ENCODE results near the gene TREML4. TPM values are rescaled to one million over a fixed set of nuclear protein-coding genes. Genes with fewer than 3 reads are reported as not detected.

Gene TREML4
- polyA plus RNA-seq, 3 donors: 0.02 TPM; not detected in 2

DNA sequence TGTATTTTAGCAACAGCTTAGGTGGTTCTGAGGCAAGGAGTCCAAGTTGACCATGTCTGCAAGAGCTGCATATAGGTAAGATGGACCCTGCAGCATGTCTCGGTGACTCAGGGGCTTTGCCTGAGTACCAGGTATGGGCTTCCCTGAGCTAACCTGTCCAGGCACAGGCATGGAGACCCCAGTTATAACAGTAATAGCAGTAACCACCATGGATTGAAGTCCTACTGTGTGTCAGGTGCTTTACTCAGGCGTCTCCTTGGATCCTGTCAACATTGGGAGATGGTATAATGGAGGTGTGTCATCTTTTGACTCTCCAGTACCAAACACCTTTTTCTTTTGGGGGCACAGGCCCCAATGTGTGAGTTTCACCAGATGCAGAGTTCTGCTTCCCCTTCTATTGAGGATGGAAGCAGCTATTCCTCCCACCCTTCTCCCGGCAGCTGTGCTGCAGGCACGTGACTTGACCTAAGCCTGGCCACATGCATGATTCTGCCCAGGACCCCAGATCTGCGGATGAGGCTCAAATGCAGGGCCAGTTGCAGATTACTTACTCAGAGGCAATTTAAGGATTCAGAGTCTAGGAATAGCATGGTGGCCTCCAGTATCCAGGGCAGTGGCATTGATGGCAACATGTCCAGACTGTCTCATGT is 44.6 kb downstream of the TREML4 start:
- no peak overlapping the region for H3K27ac ChIP-seq (ENCODE audit: low read depth, low read length)
- WGBS, 3 donors: 82 to 97% (median 83%) methylated on average over 5 of the region's 5 CpGs

- no peak overlapping the region for H3K27ac ChIP-seq (ENCODE audit: low read depth, low read length)
- WGBS, 3 donors: 77 to 82% (median 79%) methylated on average over 5 of the region's 5 CpGs
These were observed 45.6 kb downstream of the TREML4 start for GRCh38 chr6:41273714-41274113.

- 79 to 94% (median 89%) methylated on average over 2 of the region's 2 CpGs for WGBS, 3 donors
- H3K27ac ChIP-seq (ENCODE audit: low read depth, low read length): no peak overlapping the region
These were observed 46.1 kb downstream of the TREML4 start for GRCh38 chr6:41274256-41274655.

- WGBS, 3 donors: 71 to 79% (median 74%) methylated on average over 4 of the region's 4 CpGs
- H3K27ac ChIP-seq (ENCODE audit: low read depth, low read length): no peak overlapping the region
These were observed 47.3 kb downstream of the TREML4 start for GRCh38 chr6:41275489-41275888.

GRCh38 chr6:41277605-41278004 is 49.5 kb downstream of the TREML4 start:
- WGBS, 3 donors: 55 to 75% (median 55%) methylated on average over 2 of the region's 2 CpGs
- H3K27ac ChIP-seq (ENCODE audit: low read depth, low read length): no peak overlapping the region

GRCh38 chr6:41278699-41279405 is 50.7 kb downstream of the TREML4 start:
- no peak overlapping the region for H3K27ac ChIP-seq (ENCODE audit: low read depth, low read length)
- WGBS, 3 donors: 20 to 34% (median 23%) methylated on average over 10 of the region's 10 CpGs

GRCh38 chr6:41280381-41281057 is 52.4 kb downstream of the TREML4 start:
- H3K27ac ChIP-seq (ENCODE audit: low read depth, low read length): no peak overlapping the region
- 52 to 82% (median 69%) methylated on average over 1 of the region's 1 CpG for WGBS, 3 donors

DNA sequence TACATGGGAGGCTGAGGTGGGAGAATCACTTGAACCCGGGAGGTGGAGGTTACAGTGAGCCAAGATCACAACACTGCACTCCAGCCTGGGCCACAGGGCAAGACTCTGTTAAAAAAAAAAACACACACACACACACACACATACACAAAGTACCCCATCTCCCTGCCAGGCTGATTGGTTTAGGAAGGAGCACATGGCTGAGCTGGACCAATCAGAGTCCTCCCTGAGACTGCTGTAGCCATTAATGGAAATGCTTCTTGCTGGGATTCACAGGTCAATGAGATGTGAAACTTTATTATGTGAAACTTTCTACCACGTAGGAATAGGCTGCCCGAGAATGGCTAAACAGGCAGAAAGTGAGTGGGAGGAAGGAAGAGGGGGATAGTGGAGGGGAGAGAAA is 55.5 kb downstream of the TREML4 start:
- 69 to 85% (median 74%) methylated on average over 3 of the region's 3 CpGs for WGBS, 3 donors
- no peak overlapping the region for H3K27ac ChIP-seq (ENCODE audit: low read depth, low read length)

GRCh38 chr6:41284726-41285125 is 56.6 kb downstream of the TREML4 start:
- WGBS, 3 donors: 25 to 74% (median 71%) methylated on average over 1 of the region's 1 CpG
- H3K27ac ChIP-seq (ENCODE audit: low read depth, low read length): no peak overlapping the region

- H3K27ac ChIP-seq (ENCODE audit: low read depth, low read length): no peak within 1 kb of the TSS
- WGBS, 3 donors: 49 to 78% (median 52%) methylated on average over 8 of the region's 8 CpGs
These were observed 58.6 kb downstream of the TREML4 start, which contains the start of gene TREM1 for GRCh38 chr6:41286544-41287346. Gene TREM1 (minus strand): TSS chr6:41286682. CDS start chr6:41286655, 27 bp downstream.

DNA sequence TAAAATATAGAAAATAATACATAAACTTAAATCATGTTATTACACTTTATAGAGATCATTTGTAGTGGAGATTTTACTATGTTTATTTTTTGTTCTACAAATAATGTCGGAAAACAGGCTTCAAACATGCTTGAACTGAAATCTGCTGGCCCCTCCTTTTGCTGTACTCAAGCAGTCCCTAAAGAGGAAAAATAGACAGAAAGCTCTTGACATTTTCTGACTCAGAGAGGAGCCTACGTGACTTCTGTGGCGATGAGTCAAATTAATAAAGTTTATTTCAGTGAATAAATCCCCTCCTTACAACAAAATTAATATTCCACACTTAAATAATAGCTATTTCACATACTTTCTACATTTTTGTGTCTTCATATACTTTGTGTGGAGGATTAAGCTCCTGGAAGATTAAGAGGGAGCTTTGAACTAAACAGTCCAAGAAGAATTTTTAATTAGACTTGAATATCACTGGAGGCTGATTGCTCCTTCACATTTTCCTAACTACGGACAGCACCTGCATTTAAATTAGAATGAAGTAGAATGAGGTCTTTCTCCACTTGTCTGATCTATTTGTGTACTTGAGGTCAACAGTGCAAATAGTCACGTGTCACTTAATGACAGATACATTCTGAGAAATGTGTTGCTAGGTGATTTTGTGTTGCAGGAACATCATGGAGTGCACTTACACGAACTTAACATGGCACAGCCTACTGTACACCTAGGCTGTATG is 60.0 kb downstream of the TREML4 start:
- no peak overlapping the region for H3K27ac ChIP-seq (ENCODE audit: low read depth, low read length)

More for the DNA sequence above, 60.0 kb downstream of the TREML4 start:
- 52 to 58% (median 54%) methylated on average over 6 of the region's 6 CpGs for WGBS, 3 donors

Other genes starting within 250 kb of the TREML4 start
- gene UNC5CL, start 189.1 kb upstream of the TREML4 start, polyA plus RNA-seq: 10 to 100 TPM in 1 of 3 donors, 1 to 10 TPM in 1, under 1 TPM in 1; 0.90 to 11.0 (median 1.3) TPM
- under 1 TPM in 1 of 3 donors, not detected in 2; 0.08 TPM for gene TSPO2, start 185.9 kb upstream of the TREML4 start, polyA plus RNA-seq
- gene APOBEC2, start 175.1 kb upstream of the TREML4 start, polyA plus RNA-seq: 1 to 10 TPM in 1 of 3 donors, under 1 TPM in 2; 0.34 to 9.3 (median 0.91) TPM
- gene OARD1, start 156.0 kb upstream of the TREML4 start, polyA plus RNA-seq: 10 to 100 TPM; 14.3 to 41.5 (median 28.2) TPM
- 1 to 10 TPM; 6.3 to 9.4 (median 7.3) TPM for gene NFYA, start 155.4 kb upstream of the TREML4 start, polyA plus RNA-seq
- gene TREML1, start 74.0 kb upstream of the TREML4 start, polyA plus RNA-seq: under 1 TPM in 1 of 3 donors, not detected in 2; 0.09 TPM
- gene TREM2, start 65.2 kb upstream of the TREML4 start, polyA plus RNA-seq: 1 to 10 TPM in 1 of 3 donors, under 1 TPM in 1, not detected in 1; 0.53 to 2.3 TPM
- gene TREML2, start 27.2 kb upstream of the TREML4 start, polyA plus RNA-seq: under 1 TPM; 0.13 to 0.89 (median 0.67) TPM
- 10 to 100 TPM in 1 of 3 donors, 1 to 10 TPM in 1, under 1 TPM in 1; 0.22 to 12.9 (median 4.3) TPM for gene TREM1, start 58.3 kb downstream of the TREML4 start, polyA plus RNA-seq
- gene NCR2, start 107.3 kb downstream of the TREML4 start, polyA plus RNA-seq: not detected

Data from adipose tissue (tissue), 3 donors.